ENCODE data around the gene MLN. TPM values are rescaled to one million over a fixed set of nuclear protein-coding genes. Genes with fewer than 3 reads are reported as not detected.

Gene MLN
- total and polyA plus RNA-seq, 2 of the 4 experiments (the other 2 are of a cell fraction), result not detected

GRCh38 chr6:33744895-33745546 lies 58.8 kb downstream of the MLN start (continued):
- TF ChIP-seq USF2 (IDR thresholded peaks at IDR 0.05; ENCODE audit: low read depth, low read length), result no peak

Other genes with a start within 250 kb of the MLN start
- gene BAK1, start 223.7 kb downstream of the MLN start, total RNA-seq (2012; rRNA removed), result 12.0 and 12.5 TPM in 2 replicates
- gene BAK1, start 223.7 kb downstream of the MLN start, polyA plus RNA-seq (2012; rRNA removed), result 18.2 and 19.0 TPM in 2 replicates
- gene ITPR3, start 182.7 kb downstream of the MLN start, total RNA-seq (2012; rRNA removed), result 1.6 and 1.7 TPM in 2 replicates
- gene ITPR3, start 182.7 kb downstream of the MLN start, polyA plus RNA-seq (2012; rRNA removed), result 3.7 and 4.1 TPM in 2 replicates
- gene UQCC2, start 92.3 kb downstream of the MLN start, total RNA-seq (2012; rRNA removed), result 13.8 and 23.1 TPM in 2 replicates
- 34.5 and 44.5 TPM in 2 replicates for gene UQCC2, start 92.3 kb downstream of the MLN start, polyA plus RNA-seq (2012; rRNA removed)
- 0.18 and 0.28 TPM in 2 replicates for gene IP6K3, start 57.1 kb downstream of the MLN start, total RNA-seq (2012; rRNA removed)
- gene IP6K3, start 57.1 kb downstream of the MLN start, polyA plus RNA-seq (2012; rRNA removed), result 0.51 and 0.52 TPM in 2 replicates
- gene LEMD2, start 14.9 kb downstream of the MLN start, total RNA-seq (2012; rRNA removed), result 24.4 and 26.5 TPM in 2 replicates
- 37.8 and 43.6 TPM in 2 replicates for gene LEMD2, start 14.9 kb downstream of the MLN start, polyA plus RNA-seq (2012; rRNA removed)